HAP-1 (cell line): Measurements from ENCODE around the gene SLC25A3.

Experiments
- DNase-seq, 2 experiments: peaks; one replicate each; pipeline ENCODE4 v3.0.0-alpha.2; 2016 to 2020; ENCODE audit warnings: low spot score in 2 of 2
- H3K27me3 ChIP-seq: fragments of 250-450 bp; sonication (Bioruptor Pico); 2 replicates; pipeline ENCODE4 v1.5.1; 2020; ENCODE audit warnings: low read depth, mild to moderate bottlenecking, moderate library complexity
- H3K36me3 ChIP-seq: fragments of 250-450 bp; sonication (Bioruptor Pico); replicated peaks from 2 replicates; pipeline ENCODE4 v1.5.1; 2020; ENCODE audit warnings: mild to moderate bottlenecking
- H3K4me1 ChIP-seq: fragments of 250-450 bp; sonication (Bioruptor Pico); 2 replicates; pipeline ENCODE4 v1.5.1; 2020; ENCODE audit warnings: mild to moderate bottlenecking
- H3K4me3 ChIP-seq: fragments of 250-450 bp; sonication (Bioruptor Pico); 2 replicates; pipeline ENCODE4 v1.5.1; 2020; ENCODE audit warnings: mild to moderate bottlenecking, moderate library complexity
- H3K9me3 ChIP-seq: fragments of 250-450 bp; sonication (Bioruptor Pico); 2 replicates; pipeline ENCODE4 v1.5.1; 2020; ENCODE audit warnings: mild to moderate bottlenecking, moderate library complexity
- in situ Hi-C: fragments of 300-500 bp; cut with MboI; formaldehyde crosslinking; loops from 3 replicates; pipeline ENCODE4 v1.14.3; 2020; ENCODE audit warnings: low sequenced_read_pairs, inconsistent platforms, mixed read lengths

SLC25A3 gene

DNA sequence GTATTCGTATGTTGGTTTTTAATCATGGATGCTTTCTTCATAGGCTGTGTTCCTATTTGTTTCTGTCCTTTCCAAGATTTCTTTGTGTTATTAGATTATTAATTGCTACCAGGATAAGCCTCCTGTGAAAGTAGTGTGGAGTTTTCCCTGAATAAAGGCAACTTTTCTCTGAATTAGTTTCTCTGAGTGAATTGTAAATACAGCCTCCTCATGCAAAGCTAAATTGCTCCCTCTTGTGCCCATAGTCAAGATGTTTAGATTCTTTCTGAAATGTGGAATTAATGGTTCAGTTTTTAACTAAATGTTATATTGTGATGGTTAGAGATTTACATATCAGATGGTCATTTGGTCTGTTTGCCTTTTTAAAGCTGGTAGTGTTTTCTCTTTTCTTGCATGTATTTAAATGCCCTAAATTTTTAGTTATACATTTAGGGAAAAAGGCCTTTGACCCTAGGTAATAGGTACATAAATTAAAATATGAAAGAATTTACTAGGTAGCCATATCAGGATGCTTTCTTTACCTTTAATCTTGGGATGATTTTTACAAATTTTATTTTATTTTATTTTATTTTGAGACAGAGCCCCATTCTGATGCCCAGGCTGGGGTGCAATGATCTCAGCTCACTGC is 60.5 kb downstream of the SLC25A3 start:
- H3K9me3 ChIP-seq, result no peaks in the 10 kb centered on the region
- peaks cover 17% of the 10 kb centered on the region for H3K36me3 ChIP-seq
- peak in 1 of 2 experiments; percentile 47 for DNase-seq
- H3K4me1 ChIP-seq, result 0 out of 2 replicates have a peak, but pooled peaks cover 2% of the 10 kb centered on the region
- no peaks in the 10 kb centered on the region for H3K27me3 ChIP-seq
- in situ Hi-C loops, result no loop called here
- no peak overlapping the region for H3K4me3 ChIP-seq
